HepG2 (cell line): ENCODE results near the gene NFKBIL1. TPM values are rescaled to one million over a fixed set of nuclear protein-coding genes. Genes with fewer than 3 reads are reported as not detected.

Experiments
- KDM4B ChIP-seq: sonication (generic); formaldehyde crosslinking; IDR thresholded peaks from 2 replicates; pipeline ENCODE4 v1.4.0; 2020; ENCODE audit warnings: missing genetic modification reagents
- MNT ChIP-seq: fragments of 450-650 bp; IDR thresholded peaks from 2 replicates; pipeline ENCODE4 v1.6.1; 2016
- SMYD3 ChIP-seq: sonication (generic); formaldehyde crosslinking; IDR thresholded peaks from 2 replicates; pipeline ENCODE4 v1.8.1; 2023; ENCODE audit warnings: mild to moderate bottlenecking, missing genetic modification reagents
- SRSF1 ChIP-seq: fragments of 200-400 bp; formaldehyde crosslinking; optimal IDR thresholded peaks from 2 replicates; pipeline ENCODE3; 2017; ENCODE audit warnings: mild to moderate bottlenecking, low read depth, low read length, moderate library complexity
- U2AF1 ChIP-seq: fragments of 200-400 bp; formaldehyde crosslinking; optimal IDR thresholded peaks from 2 replicates; pipeline ENCODE3; 2017; ENCODE audit warnings: mild to moderate bottlenecking, low read depth, low read length
- XBP1 ChIP-seq: sonication (generic); formaldehyde crosslinking; IDR thresholded peaks from 2 replicates; pipeline ENCODE4 v1.5.0; 2020; ENCODE audit warnings: missing genetic modification reagents
- XRCC5 ChIP-seq: fragments of 200-400 bp; formaldehyde crosslinking; optimal IDR thresholded peaks from 2 replicates; pipeline ENCODE3; 2017; ENCODE audit warnings: mild to moderate bottlenecking, low read length
- YEATS2 ChIP-seq: sonication (generic); formaldehyde crosslinking; IDR thresholded peaks from 2 replicates; pipeline ENCODE4 v1.4.0; 2020; ENCODE audit warnings: missing genetic modification reagents, borderline replicate concordance
- ZFP36 ChIP-seq: fragments of 150-350 bp; IDR thresholded peaks from 2 replicates; pipeline ENCODE4 v1.6.1; 2018; ENCODE audit warnings: borderline replicate concordance, low read length, low read depth; ENCODE audit not compliant: partially characterized antibody
- ZNF235 ChIP-seq: sonication (generic); formaldehyde crosslinking; IDR thresholded peaks from 2 replicates; pipeline ENCODE4 v1.8.1; 2023; ENCODE audit warnings: mild to moderate bottlenecking, missing genetic modification reagents, borderline replicate concordance
- ZNF607 ChIP-seq: sonication (generic); formaldehyde crosslinking; IDR thresholded peaks from 2 replicates; pipeline ENCODE4 v1.5.1; 2020; ENCODE audit warnings: missing genetic modification reagents, mild to moderate bottlenecking, borderline replicate concordance
- ZNF646 ChIP-seq: sonication (generic); formaldehyde crosslinking; IDR thresholded peaks from 2 replicates; pipeline ENCODE4 v1.9.0; 2021; ENCODE audit warnings: mild to moderate bottlenecking, missing genetic modification reagents
- ZNF709 ChIP-seq: sonication (generic); formaldehyde crosslinking; IDR thresholded peaks from 2 replicates; pipeline ENCODE4 v1.5.0; 2020; ENCODE audit warnings: mild to moderate bottlenecking, missing genetic modification reagents
- ZNF710 ChIP-seq: sonication (generic); formaldehyde crosslinking; IDR thresholded peaks from 2 replicates; pipeline ENCODE4 v1.5.0; 2020; ENCODE audit warnings: mild to moderate bottlenecking, missing genetic modification reagents, borderline replicate concordance
- ZNF713 ChIP-seq: sonication (generic); formaldehyde crosslinking; IDR thresholded peaks from 2 replicates; pipeline ENCODE4 v1.4.0; 2020; ENCODE audit warnings: mild to moderate bottlenecking, missing genetic modification reagents
- ZNF773 ChIP-seq: sonication (generic); formaldehyde crosslinking; IDR thresholded peaks from 2 replicates; pipeline ENCODE4 v1.4.0; 2020; ENCODE audit warnings: missing genetic modification reagents, borderline replicate concordance
- ZZZ3 ChIP-seq: sonication (generic); formaldehyde crosslinking; IDR thresholded peaks from 2 replicates; pipeline ENCODE4 v1.4.0; 2020; ENCODE audit warnings: missing genetic modification reagents, mild to moderate bottlenecking, borderline replicate concordance
- polyA plus RNA-seq, 8 experiments: library from polyadenylated mRNA; depleted of rRNA in 3 of 8; stranded (reverse) in 7 of 8; unstranded in 1 of 8; fragments of >200 nt; fragmentation: Illumina TruSeq in 4 of 8; extraction: Trizol in 4 of 8; gene quantifications; 2 replicates each; pipeline versions ENCODE4 v1.2.1 to v1.2.3, GENCODE V29; 2011 to 2016; ENCODE audit warnings: low read depth in 4 of 8, missing spikeins in 1 of 8, mixed read lengths in 1 of 8; ENCODE audit not compliant: insufficient read depth in 1 of 8
- total RNA-seq, 5 experiments: library from RNA; depleted of rRNA; stranded (reverse); fragments of >200 nt; fragmentation: Illumina TruSeq; extraction: Trizol; gene quantifications; 2 replicates each; pipeline ENCODE4 v1.2.3, GENCODE V29; 2016; ENCODE audit warnings: low read depth in 1 of 5

The NFKBIL1 gene
- total and polyA plus RNA-seq, 2 of the 13 experiments (the other 11 are each of a cell fraction or from before 2014, with no cell fraction given), result 9.7 to 19.5 TPM

GRCh38 chr6:31580807-31581433, 33.5 kb downstream of the NFKBIL1 start (continued):
- TF ChIP-seq MNT (no peak), ZNF709 (CRISPR knock-in tag) (0 out of 2 replicates have a peak, but pooled peaks have one; percentile 87), KDM4B (CRISPR knock-in tag) (peak; percentile 81), SRSF1 (peak; percentile 87), U2AF1 (peak; percentile 60), YEATS2 (peak; percentile 76; the same call in 1 of the 2 replicates), ZNF713 (CRISPR knock-in tag) (0 out of 2 replicates have a peak, but pooled peaks have one; percentile 43), SMYD3 (CRISPR knock-in tag) (no peak), XRCC5 (peak; percentile 97), XBP1 (CRISPR knock-in tag) (no peak), ZNF607 (CRISPR knock-in tag) (no peak), ZNF710 (CRISPR knock-in tag) (peak; percentile 88; the same call in 1 of the 2 replicates), ZNF646 (0 out of 2 replicates have a peak, but pooled peaks have one; percentile 18), ZZZ3 (CRISPR knock-in tag) (no peak), ZNF235 (no peak; the same call in 1 of the 2 replicates), ZFP36 (no peak), ZNF773 (CRISPR knock-in tag) (peak; percentile 57; the same call in 1 of the 2 replicates)
